PFSK-1 (cell line): ENCODE measurements around the gene CAMK4.

ENCODE experiments used
- SIN3A ChIP-seq: IDR thresholded peaks from 2 replicates; pipeline ENCODE4 v1.6.1; 2012; ENCODE audit warnings: mild to moderate bottlenecking, low read length, moderate library complexity, borderline replicate concordance; ENCODE audit not compliant: insufficient read depth
- TAF1 ChIP-seq: IDR thresholded peaks from 2 replicates; pipeline ENCODE4 v1.6.1; 2012; ENCODE audit warnings: low read length, control low read depth, borderline replicate concordance; ENCODE audit not compliant: insufficient read depth

- TF ChIP-seq TAF1 (no peak), SIN3A (no peak)
These were observed 270.3 kb downstream of the CAMK4 start for GRCh38 chr5:111494355-111494999.
